Stromal cell of bone marrow (primary cell): ENCODE measurements around the gene TBATA.

Source experiments
- DNase-seq: peaks from one replicate; pipeline ENCODE4 v3.0.0-alpha.2; 2012; ENCODE audit warnings: low read depth

TBATA gene

GRCh38 chr10:70761727-70762350, 23.3 kb downstream of the TBATA start:
- DNase-seq = no peak

- DNase-seq = no peak
These were observed 24.1 kb downstream of the TBATA start for GRCh38 chr10:70761031-70761601.

GRCh38 chr10:70760271-70760787, 24.8 kb downstream of the TBATA start:
- no peak for DNase-seq

- DNase-seq = no peak
These were observed 25.4 kb downstream of the TBATA start for GRCh38 chr10:70759781-70760180.

GRCh38 chr10:70758757-70759514, 26.2 kb downstream of the TBATA start:
- DNase-seq = peak; percentile 51

- DNase-seq = no peak
These were observed 27.3 kb downstream of the TBATA start for GRCh38 chr10:70757856-70758255.

GRCh38 chr10:70756700-70757360, 28.3 kb downstream of the TBATA start:
- no peak for DNase-seq

GRCh38 chr10:70753841-70754621, 31.1 kb downstream of the TBATA start:
- no peak for DNase-seq

GRCh38 chr10:70753026-70753663, 32.0 kb downstream of the TBATA start:
- no peak for DNase-seq

GRCh38 chr10:70752571-70752970, 32.6 kb downstream of the TBATA start:
- DNase-seq = no peak

GRCh38 chr10:70751991-70752390, 33.2 kb downstream of the TBATA start:
- no peak for DNase-seq

- DNase-seq = no peak
These were observed 33.8 kb downstream of the TBATA start for GRCh38 chr10:70751356-70751755.

GRCh38 chr10:70750156-70750703, 34.9 kb downstream of the TBATA start:
- no peak for DNase-seq

- no peak for DNase-seq
These were observed 35.4 kb downstream of the TBATA start for GRCh38 chr10:70749756-70750155.

GRCh38 chr10:70748801-70749573, 36.2 kb downstream of the TBATA start:
- DNase-seq = no peak

GRCh38 chr10:70748305-70748704, 36.9 kb downstream of the TBATA start:
- no peak for DNase-seq

- DNase-seq = no peak
These were observed 37.8 kb downstream of the TBATA start for GRCh38 chr10:70747192-70747965.

GRCh38 chr10:70745555-70745954, 39.6 kb downstream of the TBATA start:
- no peak for DNase-seq

GRCh38 chr10:70744617-70745143, 40.5 kb downstream of the TBATA start:
- no peak for DNase-seq
